ENCODE data around the gene WDFY2.

Gene WDFY2

DNA sequence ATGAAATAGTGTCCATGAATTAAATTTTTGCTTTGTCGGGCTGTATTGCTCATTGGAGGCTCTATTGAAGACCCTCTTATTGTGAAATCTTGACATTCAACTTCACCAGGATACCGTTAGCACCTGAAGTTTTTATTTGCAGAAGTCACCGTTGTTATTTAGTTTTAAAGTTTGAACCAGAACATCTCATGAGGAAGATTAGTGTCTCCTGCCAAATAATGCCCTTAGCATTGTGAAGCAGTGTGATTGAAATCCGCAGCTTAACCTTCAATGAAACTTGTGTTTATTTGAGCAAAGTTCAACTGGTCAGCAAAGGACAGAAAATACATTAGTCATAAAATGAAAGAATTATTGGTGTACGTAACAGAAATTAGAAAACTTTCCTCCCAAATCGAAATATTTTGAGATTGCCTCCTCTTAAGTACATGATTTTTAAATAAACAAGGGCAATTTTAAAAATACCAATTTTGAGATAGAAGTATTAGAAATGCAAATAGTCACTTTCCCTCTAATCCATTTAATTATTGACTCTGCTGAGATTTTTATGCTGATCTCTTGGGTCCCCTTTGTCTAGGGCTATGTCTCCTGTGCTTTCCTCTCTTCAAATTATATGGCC is 84.4 kb downstream of the WDFY2 start:
- Histone ChIP-seq H2AFZ (ENCODE audit: low read length) (no peak overlapping the region), H3K79me1 (ENCODE audit: low read depth, low read length) (no peaks in the 10 kb centered on the region), H3K4ac (ENCODE audit: low read length) (no peak overlapping the region), H3K4me2 (ENCODE audit: insufficient read depth, low read length, poor library complexity, severe bottlenecking) (no peak overlapping the region), H2BK12ac (ENCODE audit: low read length) (no peak overlapping the region), H3K4me1 (ENCODE audit: control insufficient read depth in 2 of 2, insufficient read depth in 1 of 2, low read depth in 1 of 2, low read length in 2 of 2) (peaks cover 0 to 2% of the 10 kb centered on the region in 2 donors), H3K36me3 (replicated peaks in 1 of 2; ENCODE audit: control insufficient read depth in 2 of 2, insufficient read depth in 2 of 2, low read length in 2 of 2) (no peaks in the 10 kb centered on the region), H3K14ac (ENCODE audit: low read length) (no peak overlapping the region), H3K9me3 (replicated peaks in 1 of 2; ENCODE audit: control insufficient read depth in 2 of 2, insufficient read depth in 1 of 2, low read depth in 1 of 2, low read length in 2 of 2) (no peaks in the 10 kb centered on the region), H2AK5ac (ENCODE audit: low read depth, low read length) (no peak overlapping the region), H2BK5ac (ENCODE audit: low read length) (no peak overlapping the region), H3K4me3 (ENCODE audit: low read length in 2 of 2) (no peak overlapping the region), H3K27me3 (ENCODE audit: control insufficient read depth in 3 of 3, insufficient read depth in 3 of 3, low read depth in 1 of 3, low read length in 3 of 3) (no peaks in the 10 kb centered on the region), H3K9ac (ENCODE audit: low read depth, low read length, poor library complexity) (no peak overlapping the region), H4K91ac (ENCODE audit: low read depth, low read length, poor library complexity) (no peak overlapping the region), H2BK15ac (ENCODE audit: low read length) (no peak overlapping the region), H3K23ac (ENCODE audit: low read depth, low read length, poor library complexity) (no peak overlapping the region), H4K8ac (ENCODE audit: low read depth, low read length) (no peak overlapping the region), H2BK120ac (ENCODE audit: low read depth, low read length) (no peak overlapping the region), H3K18ac (ENCODE audit: low read length) (no peak overlapping the region), H3K27ac (replicated peaks; ENCODE audit: low read length) (no peak overlapping the region)
- DNase-seq (ENCODE audit: low spot score), result no peak
- WGBS, 2 donors (ENCODE audit: extremely low coverage in 2 of 2, insufficient read length in 2 of 2, insufficient replicate concordance in 1 of 2), result no CpG with 5 or more reads among the region's 6 CpGs

DNA sequence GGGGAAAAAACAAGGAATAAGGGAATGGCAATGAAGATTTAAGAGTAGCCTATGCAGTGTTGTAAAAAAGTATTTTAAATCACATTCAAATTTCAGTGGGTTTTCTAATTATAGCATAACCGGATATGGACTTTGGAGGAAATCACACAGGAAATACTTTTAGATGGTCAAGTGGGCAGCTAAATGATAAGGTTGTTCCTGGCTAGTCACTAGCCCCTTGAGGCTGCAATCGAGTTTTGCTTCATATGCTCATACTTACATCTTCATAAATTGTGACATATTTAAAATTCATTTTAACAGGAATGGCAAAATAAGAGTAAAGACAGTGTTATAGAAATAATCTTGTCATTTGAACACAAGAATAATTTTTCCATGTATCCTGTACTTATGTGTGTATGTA is 88.9 kb downstream of the WDFY2 start:
- Histone ChIP-seq H2BK5ac (ENCODE audit: low read length) (no peak overlapping the region), H3K4me2 (ENCODE audit: insufficient read depth, low read length, poor library complexity, severe bottlenecking) (no peak overlapping the region), H3K36me3 (replicated peaks in 1 of 2; ENCODE audit: control insufficient read depth in 2 of 2, insufficient read depth in 2 of 2, low read length in 2 of 2) (no peaks in the 10 kb centered on the region), H2BK120ac (ENCODE audit: low read depth, low read length) (no peak overlapping the region), H2AK5ac (ENCODE audit: low read depth, low read length) (no peak overlapping the region), H3K79me1 (ENCODE audit: low read depth, low read length) (no peaks in the 10 kb centered on the region), H2AFZ (ENCODE audit: low read length) (no peak overlapping the region), H3K18ac (ENCODE audit: low read length) (no peak overlapping the region), H3K14ac (ENCODE audit: low read length) (no peak overlapping the region), H2BK15ac (ENCODE audit: low read length) (no peak overlapping the region), H3K4me1 (ENCODE audit: control insufficient read depth in 2 of 2, insufficient read depth in 1 of 2, low read depth in 1 of 2, low read length in 2 of 2) (no peaks in the 10 kb centered on the region), H2BK12ac (ENCODE audit: low read length) (no peak overlapping the region), H3K4me3 (ENCODE audit: low read length in 2 of 2) (no peak overlapping the region), H3K4ac (ENCODE audit: low read length) (no peak overlapping the region), H4K91ac (ENCODE audit: low read depth, low read length, poor library complexity) (no peak overlapping the region), H3K27me3 (ENCODE audit: control insufficient read depth in 3 of 3, insufficient read depth in 3 of 3, low read depth in 1 of 3, low read length in 3 of 3) (no peaks in the 10 kb centered on the region), H3K9me3 (replicated peaks in 1 of 2; ENCODE audit: control insufficient read depth in 2 of 2, insufficient read depth in 1 of 2, low read depth in 1 of 2, low read length in 2 of 2) (no peaks in the 10 kb centered on the region), H4K8ac (ENCODE audit: low read depth, low read length) (no peak overlapping the region), H3K27ac (replicated peaks; ENCODE audit: low read length) (no peak overlapping the region), H3K9ac (ENCODE audit: low read depth, low read length, poor library complexity) (no peak overlapping the region), H3K23ac (ENCODE audit: low read depth, low read length, poor library complexity) (no peak overlapping the region)
- WGBS, 2 donors (ENCODE audit: extremely low coverage in 2 of 2, insufficient read length in 2 of 2, insufficient replicate concordance in 1 of 2), result no CpG with 5 or more reads among the region's 2 CpGs
- DNase-seq (ENCODE audit: low spot score), result no peak

DNA sequence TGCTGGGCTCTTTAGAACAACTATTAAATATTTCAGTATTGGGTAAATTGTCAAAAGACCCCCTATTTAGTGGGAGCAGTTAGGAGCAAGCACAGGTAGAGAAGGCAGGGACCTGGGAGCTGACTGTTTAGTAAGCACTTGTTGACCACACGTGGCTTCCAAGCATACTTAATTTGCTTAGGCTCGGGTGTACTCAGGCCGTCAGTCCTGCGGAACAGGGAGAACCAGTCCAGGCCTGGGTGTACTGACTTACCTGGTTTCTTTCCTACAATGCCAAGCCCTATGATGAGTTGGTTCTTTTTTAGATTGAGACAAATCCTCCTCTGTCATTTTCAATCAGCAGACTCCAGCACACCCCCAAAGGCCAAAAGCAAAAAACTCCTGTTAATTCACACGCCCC is 90.0 kb downstream of the WDFY2 start:
- no peaks in the 10 kb centered on the region for H3K36me3 ChIP-seq (replicated peaks in 1 of 2; ENCODE audit: control insufficient read depth in 2 of 2, insufficient read depth in 2 of 2, low read length in 2 of 2)
- no peak overlapping the region for H3K14ac ChIP-seq (ENCODE audit: low read length)
- H4K8ac ChIP-seq (ENCODE audit: low read depth, low read length), result no peak overlapping the region
- H3K23ac ChIP-seq (ENCODE audit: low read depth, low read length, poor library complexity), result no peak overlapping the region
- no peak overlapping the region for H2BK120ac ChIP-seq (ENCODE audit: low read depth, low read length)
- H3K4ac ChIP-seq (ENCODE audit: low read length), result no peak overlapping the region
- H3K27ac ChIP-seq (replicated peaks; ENCODE audit: low read length), result no peak overlapping the region
- H3K27me3 ChIP-seq (ENCODE audit: control insufficient read depth in 3 of 3, insufficient read depth in 3 of 3, low read depth in 1 of 3, low read length in 3 of 3), result no peaks in the 10 kb centered on the region
- H4K91ac ChIP-seq (ENCODE audit: low read depth, low read length, poor library complexity), result no peak overlapping the region
- no peaks in the 10 kb centered on the region for H3K79me1 ChIP-seq (ENCODE audit: low read depth, low read length)
- no peak overlapping the region for H3K4me2 ChIP-seq (ENCODE audit: insufficient read depth, low read length, poor library complexity, severe bottlenecking)
- H3K4me3 ChIP-seq (ENCODE audit: low read length in 2 of 2), result no peak overlapping the region
- H2BK15ac ChIP-seq (ENCODE audit: low read length), result no peak overlapping the region
- H3K4me1 ChIP-seq (ENCODE audit: control insufficient read depth in 2 of 2, insufficient read depth in 1 of 2, low read depth in 1 of 2, low read length in 2 of 2), result no peaks in the 10 kb centered on the region
- H2BK5ac ChIP-seq (ENCODE audit: low read length), result no peak overlapping the region
- H3K18ac ChIP-seq (ENCODE audit: low read length), result no peak overlapping the region
- no peaks in the 10 kb centered on the region for H3K9me3 ChIP-seq (replicated peaks in 1 of 2; ENCODE audit: control insufficient read depth in 2 of 2, insufficient read depth in 1 of 2, low read depth in 1 of 2, low read length in 2 of 2)
- no peak for DNase-seq (ENCODE audit: low spot score)
- no peak overlapping the region for H2BK12ac ChIP-seq (ENCODE audit: low read length)
- H2AFZ ChIP-seq (ENCODE audit: low read length), result no peak overlapping the region
- WGBS, 2 donors (ENCODE audit: extremely low coverage in 2 of 2, insufficient read length in 2 of 2, insufficient replicate concordance in 1 of 2), result no CpG with 5 or more reads among the region's 5 CpGs
- no peak overlapping the region for H2AK5ac ChIP-seq (ENCODE audit: low read depth, low read length)
- H3K9ac ChIP-seq (ENCODE audit: low read depth, low read length, poor library complexity), result no peak overlapping the region

GRCh38 chr13:51675385-51675784 is 91.1 kb downstream of the WDFY2 start:
- H3K27me3 ChIP-seq (ENCODE audit: control insufficient read depth in 3 of 3, insufficient read depth in 3 of 3, low read depth in 1 of 3, low read length in 3 of 3), result no peaks in the 10 kb centered on the region
- no peaks in the 10 kb centered on the region for H3K4me1 ChIP-seq (ENCODE audit: control insufficient read depth in 2 of 2, insufficient read depth in 1 of 2, low read depth in 1 of 2, low read length in 2 of 2)
- H3K79me1 ChIP-seq (ENCODE audit: low read depth, low read length), result no peaks in the 10 kb centered on the region
- H2AK5ac ChIP-seq (ENCODE audit: low read depth, low read length), result no peak overlapping the region
- H3K4ac ChIP-seq (ENCODE audit: low read length), result no peak overlapping the region
- H2AFZ ChIP-seq (ENCODE audit: low read length), result no peak overlapping the region
- H2BK5ac ChIP-seq (ENCODE audit: low read length), result no peak overlapping the region
- no peaks in the 10 kb centered on the region for H3K36me3 ChIP-seq (replicated peaks in 1 of 2; ENCODE audit: control insufficient read depth in 2 of 2, insufficient read depth in 2 of 2, low read length in 2 of 2)
- DNase-seq (ENCODE audit: low spot score), result no peak
- H3K9ac ChIP-seq (ENCODE audit: low read depth, low read length, poor library complexity), result no peak overlapping the region
- no peak overlapping the region for H2BK120ac ChIP-seq (ENCODE audit: low read depth, low read length)
- H3K14ac ChIP-seq (ENCODE audit: low read length), result no peak overlapping the region
- no peak overlapping the region for H3K23ac ChIP-seq (ENCODE audit: low read depth, low read length, poor library complexity)
- H2BK12ac ChIP-seq (ENCODE audit: low read length), result no peak overlapping the region
- H3K18ac ChIP-seq (ENCODE audit: low read length), result no peak overlapping the region
- H3K4me2 ChIP-seq (ENCODE audit: insufficient read depth, low read length, poor library complexity, severe bottlenecking), result no peak overlapping the region
- H4K91ac ChIP-seq (ENCODE audit: low read depth, low read length, poor library complexity), result no peak overlapping the region
- no peak overlapping the region for H2BK15ac ChIP-seq (ENCODE audit: low read length)
- no peak overlapping the region for H3K4me3 ChIP-seq (ENCODE audit: low read length in 2 of 2)
- no CpG with 5 or more reads among the region's 1 CpG for WGBS, 2 donors (ENCODE audit: extremely low coverage in 2 of 2, insufficient read length in 2 of 2, insufficient replicate concordance in 1 of 2)
- H3K9me3 ChIP-seq (replicated peaks in 1 of 2; ENCODE audit: control insufficient read depth in 2 of 2, insufficient read depth in 1 of 2, low read depth in 1 of 2, low read length in 2 of 2), result no peaks in the 10 kb centered on the region
- H3K27ac ChIP-seq (replicated peaks; ENCODE audit: low read length), result no peak overlapping the region
- H4K8ac ChIP-seq (ENCODE audit: low read depth, low read length), result no peak overlapping the region
